H1 (cell line): Measurements from ENCODE around the gene TMEM79.

Source experiments
- E2F6 ChIP-seq: IDR thresholded peaks from 2 replicates; pipeline ENCODE4 v1.6.1; 2012; ENCODE audit warnings: inconsistent platforms
- GABPA ChIP-seq: IDR thresholded peaks from 2 replicates; pipeline ENCODE4 v1.6.1; 2011; ENCODE audit warnings: mild to moderate bottlenecking, low read length, moderate library complexity, borderline replicate concordance; ENCODE audit not compliant: insufficient read depth
- GTF2F1 ChIP-seq: IDR thresholded peaks from 2 replicates; pipeline ENCODE4 v1.6.1; 2012; ENCODE audit warnings: low read depth, low read length, improper control_type of control experiment, borderline replicate concordance
- NRF1 ChIP-seq: IDR thresholded peaks from 2 replicates; pipeline ENCODE4 v1.6.1; 2011; ENCODE audit warnings: mild to moderate bottlenecking, low read depth, low read length, improper control_type of control experiment
- POLR2A ChIP-seq, 2 experiments: IDR thresholded peaks; 1 replicate in 1 of 2; 2 replicates in 1 of 2; pipeline ENCODE4 v1.6.1; 2011; ENCODE audit warnings: low read depth in 2 of 2, low read length in 2 of 2, mild to moderate bottlenecking in 2 of 2; ENCODE audit errors: control extremely low read depth in 1 of 2
- TAF1 ChIP-seq: IDR thresholded peaks from 2 replicates; pipeline ENCODE4 v1.6.1; 2011; ENCODE audit warnings: mild to moderate bottlenecking, low read depth, low read length
- USF2 ChIP-seq: IDR thresholded peaks from 2 replicates; pipeline ENCODE4 v1.6.1; 2011; ENCODE audit warnings: low read length, improper control_type of control experiment
- YY1 ChIP-seq: IDR thresholded peaks from 2 replicates; pipeline ENCODE4 v1.6.1; 2011; ENCODE audit warnings: low read depth, mild to moderate bottlenecking, low read length
- TF ChIP-seq, protein P1 (sequence below), 3 experiments: IDR thresholded peaks; 1 replicate in 2 of 3; 2 replicates in 1 of 3; pipeline versions ENCODE4 v1.5.1 to v1.6.1; 2011; ENCODE audit warnings: low read length in 3 of 3, mild to moderate bottlenecking in 3 of 3, inconsistent platforms in 2 of 3, low read depth in 1 of 3, moderate library complexity in 1 of 3; ENCODE audit not compliant: insufficient read depth in 1 of 3; ENCODE audit errors: control extremely low read depth in 1 of 3

GRCh38 chr1:156251527-156251926 is 32.6 kb upstream of the TMEM79 start:
- TF ChIP-seq GTF2F1: no peak
- TF ChIP-seq YY1: no peak
- no peak for TF ChIP-seq E2F6
- TF ChIP-seq, protein P1, sequence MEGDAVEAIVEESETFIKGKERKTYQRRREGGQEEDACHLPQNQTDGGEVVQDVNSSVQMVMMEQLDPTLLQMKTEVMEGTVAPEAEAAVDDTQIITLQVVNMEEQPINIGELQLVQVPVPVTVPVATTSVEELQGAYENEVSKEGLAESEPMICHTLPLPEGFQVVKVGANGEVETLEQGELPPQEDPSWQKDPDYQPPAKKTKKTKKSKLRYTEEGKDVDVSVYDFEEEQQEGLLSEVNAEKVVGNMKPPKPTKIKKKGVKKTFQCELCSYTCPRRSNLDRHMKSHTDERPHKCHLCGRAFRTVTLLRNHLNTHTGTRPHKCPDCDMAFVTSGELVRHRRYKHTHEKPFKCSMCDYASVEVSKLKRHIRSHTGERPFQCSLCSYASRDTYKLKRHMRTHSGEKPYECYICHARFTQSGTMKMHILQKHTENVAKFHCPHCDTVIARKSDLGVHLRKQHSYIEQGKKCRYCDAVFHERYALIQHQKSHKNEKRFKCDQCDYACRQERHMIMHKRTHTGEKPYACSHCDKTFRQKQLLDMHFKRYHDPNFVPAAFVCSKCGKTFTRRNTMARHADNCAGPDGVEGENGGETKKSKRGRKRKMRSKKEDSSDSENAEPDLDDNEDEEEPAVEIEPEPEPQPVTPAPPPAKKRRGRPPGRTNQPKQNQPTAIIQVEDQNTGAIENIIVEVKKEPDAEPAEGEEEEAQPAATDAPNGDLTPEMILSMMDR (IDR thresholded peaks at IDR 0.05; ENCODE audit: control extremely low read depth in 1 of 3, insufficient read depth in 1 of 3, low read depth in 1 of 3, low read length in 3 of 3): no peak
- no peak for TF ChIP-seq TAF1
- no peak for TF ChIP-seq POLR2A (IDR thresholded peaks at IDR 0.05; ENCODE audit: control extremely low read depth in 1 of 2, low read depth in 2 of 2, low read length in 2 of 2)
- no peak for TF ChIP-seq USF2
- no peak for TF ChIP-seq NRF1
- no peak for TF ChIP-seq GABPA
